OCI-LY1 (cell line): ENCODE data around the gene DNAJB6.

Experiments used
- CTCF ChIP-seq: fragments of 200-600 bp; sonication (generic), shearing (Covaris generic); IDR thresholded peaks from 2 replicates; pipeline ENCODE4 v1.5.1; 2017; ENCODE audit warnings: mild to moderate bottlenecking, antibody characterized with exemption, low read length, moderate library complexity, mixed read lengths
- EZH2 ChIP-seq: fragments of 200-600 bp; sonication (generic), shearing (Covaris generic); IDR thresholded peaks from 2 replicates; pipeline ENCODE4 v1.8.0; 2017; ENCODE audit warnings: borderline replicate concordance, mixed run types, mild to moderate bottlenecking, antibody characterized with exemption, low read length, moderate library complexity, mixed read lengths

GRCh38 chr7:157366722-157367121 lies 29.9 kb downstream of the DNAJB6 start:
- no peak for TF ChIP-seq CTCF
- no peak for TF ChIP-seq EZH2
